ENCODE data around the gene ACOT8.
A peak's percentile ranks its signal among the peaks of the same experiment; 100 is the strongest.
"Not testable (repeated sequence)": the region's sequence is repeated elsewhere in the genome, so short reads cannot be mapped to it uniquely, and the experiment has no call there.

ACOT8 gene

GRCh38 chr20:45850926-45851325 lies 6.3 kb downstream of the ACOT8 start:
- no peak for DNase-seq

- DNase-seq: no peak
Observed at GRCh38 chr20:45850238-45850637, 7.0 kb downstream of the ACOT8 start.

- no peak for DNase-seq
Observed at GRCh38 chr20:45848969-45849582, 8.1 kb downstream of the ACOT8 start.

GRCh38 chr20:45848421-45848820 lies 8.8 kb downstream of the ACOT8 start:
- DNase-seq: no peak

- DNase-seq: no peak
Observed at GRCh38 chr20:45845452-45845851, 11.7 kb downstream of the ACOT8 start.

GRCh38 chr20:45843506-45843905 lies 13.7 kb downstream of the ACOT8 start:
- DNase-seq: no peak

GRCh38 chr20:45842169-45842812 lies 14.9 kb downstream of the ACOT8 start:
- no peak for DNase-seq

- DNase-seq: no peak
Observed at GRCh38 chr20:45841407-45842129, 15.6 kb downstream of the ACOT8 start.

- no peak for DNase-seq
Observed at GRCh38 chr20:45840700-45841198, 16.4 kb downstream of the ACOT8 start.

- no peak for DNase-seq
Observed at GRCh38 chr20:45836841-45837240, 20.4 kb downstream of the ACOT8 start.

- DNase-seq: no peak
Observed at GRCh38 chr20:45835825-45836224, 21.4 kb downstream of the ACOT8 start.

- DNase-seq: peak in 1 of 2 experiments; percentile 13
Observed at GRCh38 chr20:45835329-45835765, 21.8 kb downstream of the ACOT8 start.

- no peak for DNase-seq
Observed at GRCh38 chr20:45834797-45835161, 22.4 kb downstream of the ACOT8 start.

- no peak for DNase-seq
Observed at GRCh38 chr20:45833883-45834796, 23.1 kb downstream of the ACOT8 start.

GRCh38 chr20:45833030-45833882 lies 23.9 kb downstream of the ACOT8 start, which contains the start of gene SNX21:
Gene SNX21 (plus strand): TSS chr20:45833799. CDS start chr20:45833920, 121 bp downstream.
- DNase-seq: peak; percentile 55 to 62

GRCh38 chr20:45832619-45833018 lies 24.6 kb downstream of the ACOT8 start:
- no peak for DNase-seq

GRCh38 chr20:45829673-45830106 lies 27.5 kb downstream of the ACOT8 start:
- DNase-seq: not testable (repeated sequence)

GRCh38 chr20:45828589-45828988 lies 28.6 kb downstream of the ACOT8 start:
- no peak for DNase-seq

- DNase-seq: no peak
Observed at GRCh38 chr20:45827712-45828111, 29.5 kb downstream of the ACOT8 start.

GRCh38 chr20:45827030-45827652 lies 30.1 kb downstream of the ACOT8 start, which contains the start of gene TNNC2:
Gene TNNC2 (minus strand): TSS chr20:45827312. CDS start chr20:45827248, 64 bp downstream.
- no peak for DNase-seq

Data from AML-193 (cell line).